ENCODE data around the gene MEAK7. TPM values are rescaled to one million over a fixed set of nuclear protein-coding genes. Genes with fewer than 3 reads are reported as not detected.
"Not testable (repeated sequence)": the region's sequence is repeated elsewhere in the genome, so short reads cannot be mapped to it uniquely, and the experiment has no call there.

MEAK7 gene
- total and polyA plus RNA-seq, 12 donors = 3.2 to 7.6 (median 5.5) TPM

- no peak for TF ChIP-seq CTCF (IDR thresholded peaks at IDR 0.05)
- H3K27ac ChIP-seq = no peak overlapping the region
- no peak for ATAC-seq
- no peak overlapping the region for H3K4me3 ChIP-seq
- peaks cover 12 to 64% (median 44%) of the 10 kb centered on the region in 9 donors for H3K4me1 ChIP-seq
- peaks cover 0 to 10% (median 0%) of the 10 kb centered on the region in 11 donors for H3K9me3 ChIP-seq
- intact Hi-C loops (cut with DNase I) = loop anchor here in 1 of 10 donors (5.0 kb wide), 1 partner anchor 88 kb away; the partner anchor contains the start of gene COTL1
- H3K36me3 ChIP-seq = no peaks in the 10 kb centered on the region
- 96% methylated on average over 3 of the region's 3 CpGs for WGBS, 2 donors
- DNase-seq = no peak
- H3K27me3 ChIP-seq = no peaks in the 10 kb centered on the region
These were observed 25.1 kb upstream of the MEAK7 start for GRCh38 chr16:84529607-84530006.

- Histone ChIP-seq H3K27ac (peak overlapping the region in 2 of 10 donors; percentile 77 to 81), H3K9me3 (peaks cover 0 to 10% (median 0%) of the 10 kb centered on the region in 11 donors), H3K36me3 (no peaks in the 10 kb centered on the region), H3K4me1 (peaks cover 12 to 51% (median 41%) of the 10 kb centered on the region in 9 donors), H3K4me3 (no peak overlapping the region), H3K27me3 (no peaks in the 10 kb centered on the region)
- no peak for TF ChIP-seq CTCF (IDR thresholded peaks at IDR 0.05)
- DNase-seq (no peak), ATAC-seq (no peak)
- WGBS, 2 donors = 87 to 93% methylated on average over 6 of the region's 6 CpGs
- intact Hi-C loops (cut with DNase I) = loop anchor here in 1 of 10 donors (5.0 kb wide), 1 partner anchor 89 kb away; the partner anchor contains the start of gene COTL1
These were observed 23.9 kb upstream of the MEAK7 start for GRCh38 chr16:84528322-84528721.

GRCh38 chr16:84527532-84528269 is 23.2 kb upstream of the MEAK7 start:
- H3K27ac ChIP-seq = peak overlapping the region; percentile 54 to 83 (median 76)
- intact Hi-C loops (cut with DNase I) = loop anchor here in 1 of 10 donors (5.0 kb wide), 1 partner anchor 90 kb away; the partner anchor contains the start of gene COTL1
- H3K36me3 ChIP-seq = no peaks in the 10 kb centered on the region
- 49 to 60% methylated on average over 11 of the region's 11 CpGs for WGBS, 2 donors
- ATAC-seq (peak in 3 of 8 donors; percentile 1 to 22 (median 6)), DNase-seq (no peak)
- H3K4me1 ChIP-seq = peaks cover 9 to 45% (median 37%) of the 10 kb centered on the region in 9 donors
- peak overlapping the region in 5 of 10 donors; percentile 25 to 39 (median 33) for H3K4me3 ChIP-seq
- TF ChIP-seq CTCF (IDR thresholded peaks at IDR 0.05) = no peak
- H3K27me3 ChIP-seq = no peaks in the 10 kb centered on the region
- H3K9me3 ChIP-seq = peaks cover 0 to 14% (median 0%) of the 10 kb centered on the region in 11 donors

GRCh38 chr16:84526794-84527531 is 22.5 kb upstream of the MEAK7 start:
- H3K9me3 ChIP-seq = peaks cover 0 to 17% (median 0%) of the 10 kb centered on the region in 11 donors
- intact Hi-C loops (cut with DNase I) = loop anchor here in 1 of 10 donors (5.0 kb wide), 1 partner anchor 90 kb away; the partner anchor contains the start of gene COTL1
- peaks cover 9 to 38% (median 31%) of the 10 kb centered on the region in 9 donors for H3K4me1 ChIP-seq
- WGBS, 2 donors = 32 to 40% methylated on average over 29 of the region's 29 CpGs
- H3K27ac ChIP-seq = peak overlapping the region; percentile 54 to 83 (median 76)
- DNase-seq (peak in 1 of 2 donors; percentile 41), ATAC-seq (peak; percentile 18 to 80 (median 56))
- no peak for TF ChIP-seq CTCF (IDR thresholded peaks at IDR 0.05)
- H3K4me3 ChIP-seq = peak overlapping the region in 6 of 10 donors; percentile 5 to 39 (median 30)
- H3K36me3 ChIP-seq = no peaks in the 10 kb centered on the region
- H3K27me3 ChIP-seq = no peaks in the 10 kb centered on the region

GRCh38 chr16:84524941-84525581 is 20.6 kb upstream of the MEAK7 start:
- intact Hi-C loops (cut with DNase I) = loop anchor here in 2 of 10 donors (5.0 kb wide), 2 partner anchors 92 to 202 kb away; partner anchors contain the start of gene COTL1 (in 1 of the 2)
- not testable (repeated sequence) for H3K27me3 ChIP-seq, H3K36me3 ChIP-seq, DNase-seq, H3K27ac ChIP-seq, H3K4me3 ChIP-seq
- WGBS, 2 donors = 91% methylated on average over 15 to 19 of the region's 21 CpGs
- peak in 1 of 8 donors; percentile 13 for ATAC-seq
- H3K9me3 ChIP-seq = peaks cover 0 to 17% (median 0%) of the 10 kb centered on the region in 11 donors
- peaks cover 6 to 30% (median 23%) of the 10 kb centered on the region in 9 donors for H3K4me1 ChIP-seq

Measured in heart right ventricle (tissue), 16 donors.